Keratinocyte (primary cell): Measurements from ENCODE around the gene JMJD7. TPM values are rescaled to one million over a fixed set of nuclear protein-coding genes. Genes with fewer than 3 reads are reported as not detected.

ENCODE experiments used
- DNase-seq: peaks from one replicate; pipeline ENCODE4 v3.0.0-alpha.2; 2011; ENCODE audit warnings: low read depth, missing footprints, low spot score
- FAIRE-seq: peaks from 2 replicates; lab custom pipeline; 2011; peaks lifted over from hg19 to GRCh38; lab: Jason Lieb, UNC
- H2AFZ ChIP-seq: 2 replicates; pipeline ENCODE4 v1.6.0; 2012; ENCODE audit warnings: low read length, control low read depth, inconsistent platforms; ENCODE audit not compliant: control insufficient read depth
- H3K27ac ChIP-seq: 2 replicates; pipeline ENCODE4 v1.5.1; 2011; ENCODE audit warnings: low read length; ENCODE audit not compliant: control insufficient read depth, insufficient read depth
- H3K27me3 ChIP-seq: 3 replicates; pipeline ENCODE4 v1.6.0; 2011; ENCODE audit warnings: low read length; ENCODE audit not compliant: control insufficient read depth, insufficient read depth; ENCODE audit errors: extremely low read depth
- H3K36me3 ChIP-seq, 2 experiments: 2 replicates in 1 of 2; 3 replicates in 1 of 2; pipeline ENCODE4 v1.5.1; 2011; ENCODE audit warnings: low read length in 2 of 2, mild to moderate bottlenecking in 1 of 2; ENCODE audit not compliant: control insufficient read depth in 2 of 2, insufficient read depth in 2 of 2; ENCODE audit errors: extremely low read depth in 1 of 2
- H3K4me1 ChIP-seq: 3 replicates; pipeline ENCODE4 v1.5.1; 2011; ENCODE audit warnings: low read length; ENCODE audit not compliant: control insufficient read depth, insufficient read depth; ENCODE audit errors: extremely low read depth
- H3K4me2 ChIP-seq: 3 replicates; pipeline ENCODE4 v1.6.0; 2011; ENCODE audit warnings: low read depth, low read length; ENCODE audit not compliant: control insufficient read depth, insufficient read depth; ENCODE audit errors: extremely low read depth
- H3K4me3 ChIP-seq, 3 experiments: fragments of 200-600 bp in 1 of 3; sonication (generic) in 1 of 3; 2 replicates in 2 of 3; 3 replicates in 1 of 3; pipeline ENCODE4 v1.5.1; 2011 to 2016; ENCODE audit warnings: low read length in 3 of 3, mild to moderate bottlenecking in 3 of 3, control low read depth in 2 of 3, inconsistent platforms in 1 of 3, low read depth in 1 of 3, mixed read lengths in 1 of 3, mixed run types in 1 of 3, moderate library complexity in 1 of 3; ENCODE audit not compliant: control insufficient read depth in 2 of 3, insufficient read depth in 2 of 3; ENCODE audit errors: extremely low read depth in 1 of 3
- H3K79me2 ChIP-seq: 2 replicates; pipeline ENCODE4 v1.6.0; 2012; ENCODE audit warnings: low read length; ENCODE audit not compliant: control insufficient read depth, insufficient read depth
- H3K9ac ChIP-seq: 3 replicates; pipeline ENCODE4 v1.6.0; 2011; ENCODE audit warnings: low read length; ENCODE audit not compliant: control insufficient read depth, insufficient read depth; ENCODE audit errors: extremely low read depth
- H3K9me1 ChIP-seq: 3 replicates; pipeline ENCODE4 v1.6.0; 2011; ENCODE audit warnings: low read length; ENCODE audit not compliant: control insufficient read depth, insufficient read depth; ENCODE audit errors: extremely low read depth
- H3K9me3 ChIP-seq: 2 replicates; pipeline ENCODE4 v1.5.1; 2012; ENCODE audit warnings: low read depth, low read length; ENCODE audit not compliant: control insufficient read depth
- H4K20me1 ChIP-seq: 3 replicates; pipeline ENCODE4 v1.6.0; 2011; ENCODE audit warnings: low read length; ENCODE audit not compliant: control insufficient read depth, insufficient read depth; ENCODE audit errors: extremely low read depth
- EZH2 ChIP-seq: IDR thresholded peaks from one replicate; pipeline ENCODE4 v1.6.1; 2012; ENCODE audit warnings: inconsistent platforms, mild to moderate bottlenecking, low read length, moderate library complexity
- dilution Hi-C: fragments of 300-500 bp; cut with MboI; formaldehyde crosslinking; loops from one replicate; pipeline ENCODE4 v1.7.0; 2020; ENCODE audit warnings: low sequenced_read_pairs; ENCODE audit not compliant: extremely low pct_ligation_motif_present
- polyA plus RNA-seq, 5 experiments: library from polyadenylated mRNA; depleted of rRNA in 3 of 5; stranded (reverse) in 3 of 5; stranded (forward) in 1 of 5; unstranded in 1 of 5; fragments of >200 nt; gene quantifications; 1 replicate in 1 of 5; 2 replicates in 3 of 5; 3 replicates in 1 of 5; pipeline versions ENCODE4 v1.2.1 to v1.2.3, GENCODE V29; 2011 to 2012; ENCODE audit warnings: missing spikeins in 2 of 5, low read depth in 1 of 5, low replicate concordance in 1 of 5
- small RNA-seq, 3 experiments: library from RNA; depleted of rRNA; stranded (forward); fragments of <200 nt; gene quantifications; one replicate each; pipeline ENCODE3, GENCODE V24; 2012; ENCODE audit warnings: low read depth in 3 of 3, low replicate concordance in 1 of 3; ENCODE audit not compliant: insufficient read length in 3 of 3
- TF ChIP-seq, protein P1 (sequence below), 3 experiments: IDR thresholded peaks in 1 of 3; conservative IDR thresholded peaks in 1 of 3; optimal IDR thresholded peaks in 1 of 3; 2 replicates in 2 of 3; 3 replicates in 1 of 3; pipeline versions ENCODE3 to v1.5.1; 2011; ENCODE audit warnings: low read length in 3 of 3, mild to moderate bottlenecking in 3 of 3, moderate library complexity in 2 of 3, control low read depth in 1 of 3, inconsistent platforms in 1 of 3; ENCODE audit not compliant: insufficient read depth in 2 of 3; ENCODE audit errors: extremely low read depth in 1 of 3

The JMJD7 gene
- polyA plus RNA-seq, 1 donor (not counting 4 experiments of a cell fraction or from before 2014, with no cell fraction given), result 8.2 TPM

GRCh38 chr15:41886741-41887140 is 58.8 kb downstream of the JMJD7 start:
- TF ChIP-seq EZH2, result no peak
- TF ChIP-seq, protein P1, sequence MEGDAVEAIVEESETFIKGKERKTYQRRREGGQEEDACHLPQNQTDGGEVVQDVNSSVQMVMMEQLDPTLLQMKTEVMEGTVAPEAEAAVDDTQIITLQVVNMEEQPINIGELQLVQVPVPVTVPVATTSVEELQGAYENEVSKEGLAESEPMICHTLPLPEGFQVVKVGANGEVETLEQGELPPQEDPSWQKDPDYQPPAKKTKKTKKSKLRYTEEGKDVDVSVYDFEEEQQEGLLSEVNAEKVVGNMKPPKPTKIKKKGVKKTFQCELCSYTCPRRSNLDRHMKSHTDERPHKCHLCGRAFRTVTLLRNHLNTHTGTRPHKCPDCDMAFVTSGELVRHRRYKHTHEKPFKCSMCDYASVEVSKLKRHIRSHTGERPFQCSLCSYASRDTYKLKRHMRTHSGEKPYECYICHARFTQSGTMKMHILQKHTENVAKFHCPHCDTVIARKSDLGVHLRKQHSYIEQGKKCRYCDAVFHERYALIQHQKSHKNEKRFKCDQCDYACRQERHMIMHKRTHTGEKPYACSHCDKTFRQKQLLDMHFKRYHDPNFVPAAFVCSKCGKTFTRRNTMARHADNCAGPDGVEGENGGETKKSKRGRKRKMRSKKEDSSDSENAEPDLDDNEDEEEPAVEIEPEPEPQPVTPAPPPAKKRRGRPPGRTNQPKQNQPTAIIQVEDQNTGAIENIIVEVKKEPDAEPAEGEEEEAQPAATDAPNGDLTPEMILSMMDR (optimal IDR thresholded peaks at IDR 0.05 in 1 of 3, IDR thresholded peaks at IDR 0.05 in 1 of 3, conservative IDR thresholded peaks at IDR 0.05 in 1 of 3; ENCODE audit: extremely low read depth in 1 of 3, insufficient read depth in 2 of 3, low read length in 3 of 3), result no peak
- Histone ChIP-seq H3K4me1 (peaks cover 4% of the 10 kb centered on the region), H3K9me3 (no peaks in the 10 kb centered on the region), H3K9me1 (no peaks in the 10 kb centered on the region), H4K20me1 (no peaks in the 10 kb centered on the region), H3K27me3 (peaks cover 5% of the 10 kb centered on the region), H3K4me3 (no peak overlapping the region), H2AFZ (no peak overlapping the region), H3K79me2 (no peaks in the 10 kb centered on the region), H3K4me2 (no peak overlapping the region), H3K9ac (no peak overlapping the region), H3K27ac (no peak overlapping the region), H3K36me3 (no peaks in the 10 kb centered on the region)
- no peak for FAIRE-seq
- DNase-seq, result no peak
- dilution Hi-C loops, result no loop called here

- dilution Hi-C loops, result no loop called here
Observed at GRCh38 chr15:41887161-41887560, 59.3 kb downstream of the JMJD7 start.

More at GRCh38 chr15:41887161-41887560, 59.3 kb downstream of the JMJD7 start:
- Histone ChIP-seq H3K4me3 (no peak overlapping the region), H3K9me3 (no peaks in the 10 kb centered on the region), H2AFZ (no peak overlapping the region), H3K9ac (no peak overlapping the region), H3K27me3 (peaks cover 4% of the 10 kb centered on the region), H3K36me3 (no peaks in the 10 kb centered on the region), H4K20me1 (no peaks in the 10 kb centered on the region), H3K27ac (no peak overlapping the region), H3K79me2 (no peaks in the 10 kb centered on the region), H3K9me1 (no peaks in the 10 kb centered on the region), H3K4me1 (peaks cover 4% of the 10 kb centered on the region), H3K4me2 (no peak overlapping the region)
- FAIRE-seq (no peak), DNase-seq (no peak)
- TF ChIP-seq, protein P1 (optimal IDR thresholded peaks at IDR 0.05 in 1 of 3, IDR thresholded peaks at IDR 0.05 in 1 of 3, conservative IDR thresholded peaks at IDR 0.05 in 1 of 3; ENCODE audit: extremely low read depth in 1 of 3, insufficient read depth in 2 of 3, low read length in 3 of 3), result no peak
- no peak for TF ChIP-seq EZH2

Small RNA genes within 50 kb of the gene (small RNA-seq; reads per million reads assigned to genes)
- gene JMJD7-PLA2G4B (0 reads per million in 3 experiments), gene MIR4310 (0 reads per million in 3 experiments), gene RNA5SP393 (0 reads per million in 3 experiments)

Other genes starting within 250 kb of the JMJD7 start
- 4.3 to 6.3 TPM (median 5.4 TPM) in 3 replicates for gene MGA, start 167.7 kb upstream of the JMJD7 start, polyA plus RNA-seq
- gene MAPKBP1, start 53.6 kb upstream of the JMJD7 start, polyA plus RNA-seq, result 11.3 to 22.2 TPM (median 18.3 TPM) in 3 replicates
- 3.9 to 9.8 TPM (median 8.6 TPM) in 3 replicates for gene PLA2G4B, start 10.8 kb downstream of the JMJD7 start, polyA plus RNA-seq
- gene SPTBN5, start 66.0 kb downstream of the JMJD7 start, polyA plus RNA-seq, result 0.61 to 1.1 TPM (median 0.66 TPM) in 3 replicates
- 29.5 to 49.7 TPM (median 31.5 TPM) in 3 replicates for gene EHD4, start 144.5 kb downstream of the JMJD7 start, polyA plus RNA-seq
- gene PLA2G4E, start 192.9 kb downstream of the JMJD7 start, polyA plus RNA-seq, result 1.1 to 6.7 TPM (median 3.5 TPM) in 3 replicates